Measurements from ENCODE around the gene MYBL2.
A peak's percentile ranks its signal among the peaks of the same experiment; 100 is the strongest.

MYBL2 gene

GRCh38 chr20:43723186-43723585 is 56.3 kb downstream of the MYBL2 start:
- Mint-ChIP-seq H3K27me3 (ENCODE audit: low read depth) (no peaks in the 10 kb centered on the region), H3K4me3 (no peak overlapping the region), H3K9me3 (peaks cover 7% of the 10 kb centered on the region), H3K4me1 (ENCODE audit: low read depth) (peaks cover 31% of the 10 kb centered on the region), H3K27ac (no peak overlapping the region), H3K36me3 (ENCODE audit: low read depth) (peaks cover 12% of the 10 kb centered on the region)

GRCh38 chr20:43723735-43724134 is 56.8 kb downstream of the MYBL2 start:
- Mint-ChIP-seq H3K36me3 (ENCODE audit: low read depth) (peaks cover 12% of the 10 kb centered on the region), H3K27ac (no peak overlapping the region), H3K4me1 (ENCODE audit: low read depth) (peaks cover 32% of the 10 kb centered on the region), H3K27me3 (ENCODE audit: low read depth) (no peaks in the 10 kb centered on the region), H3K4me3 (no peak overlapping the region), H3K9me3 (peaks cover 12% of the 10 kb centered on the region)

GRCh38 chr20:43724383-43724782 is 57.5 kb downstream of the MYBL2 start:
- Mint-ChIP-seq H3K36me3 (ENCODE audit: low read depth) (peaks cover 6% of the 10 kb centered on the region), H3K27me3 (ENCODE audit: low read depth) (no peaks in the 10 kb centered on the region), H3K4me1 (ENCODE audit: low read depth) (peaks cover 37% of the 10 kb centered on the region), H3K4me3 (no peak overlapping the region), H3K27ac (no peak overlapping the region), H3K9me3 (peaks cover 18% of the 10 kb centered on the region)

GRCh38 chr20:43725666-43726065 is 58.8 kb downstream of the MYBL2 start:
- Mint-ChIP-seq H3K27me3 (ENCODE audit: low read depth) (no peaks in the 10 kb centered on the region), H3K9me3 (peaks cover 14% of the 10 kb centered on the region), H3K36me3 (ENCODE audit: low read depth) (no peaks in the 10 kb centered on the region), H3K4me1 (ENCODE audit: low read depth) (peaks cover 32% of the 10 kb centered on the region), H3K4me3 (no peak overlapping the region), H3K27ac (no peak overlapping the region)

GRCh38 chr20:43726333-43726732 is 59.4 kb downstream of the MYBL2 start:
- no peak overlapping the region for H3K27ac Mint-ChIP-seq
- H3K4me1 Mint-ChIP-seq (ENCODE audit: low read depth) = peaks cover 28% of the 10 kb centered on the region
- no peak overlapping the region for H3K4me3 Mint-ChIP-seq
- H3K27me3 Mint-ChIP-seq (ENCODE audit: low read depth) = no peaks in the 10 kb centered on the region
- peaks cover 14% of the 10 kb centered on the region for H3K9me3 Mint-ChIP-seq
- no peaks in the 10 kb centered on the region for H3K36me3 Mint-ChIP-seq (ENCODE audit: low read depth)

- H3K4me3 Mint-ChIP-seq = no peak within 1 kb of the TSS
- H3K9me3 Mint-ChIP-seq = peaks cover 14% of the 10 kb centered on the region
- no peaks in the 10 kb centered on the region for H3K27me3 Mint-ChIP-seq (ENCODE audit: low read depth)
- H3K4me1 Mint-ChIP-seq (ENCODE audit: low read depth) = peaks cover 28% of the 10 kb centered on the region
- H3K27ac Mint-ChIP-seq = no peak within 1 kb of the TSS
- H3K36me3 Mint-ChIP-seq (ENCODE audit: low read depth) = no peaks in the 10 kb centered on the region
These were observed 60.0 kb downstream of the MYBL2 start, which contains the start of gene GTSF1L for GRCh38 chr20:43726811-43727338. GTSF1L (minus strand) TSS chr20:43727002; CDS start chr20:43726694, 308 bp downstream.

- Mint-ChIP-seq H3K27ac (no peak overlapping the region), H3K4me3 (no peak overlapping the region)
These were observed 61.2 kb downstream of the MYBL2 start for GRCh38 chr20:43727980-43728590.

GRCh38 chr20:43728686-43729255 is 61.9 kb downstream of the MYBL2 start:
- Mint-ChIP-seq H3K27ac (no peak overlapping the region), H3K27me3 (ENCODE audit: low read depth) (no peaks in the 10 kb centered on the region), H3K36me3 (ENCODE audit: low read depth) (no peaks in the 10 kb centered on the region), H3K9me3 (peaks cover 14% of the 10 kb centered on the region), H3K4me3 (no peak overlapping the region), H3K4me1 (ENCODE audit: low read depth) (peaks cover 28% of the 10 kb centered on the region)

More at GRCh38 chr20:43727980-43728590, 61.2 kb downstream of the MYBL2 start:
- Mint-ChIP-seq H3K4me1 (ENCODE audit: low read depth) (peaks cover 25% of the 10 kb centered on the region), H3K36me3 (ENCODE audit: low read depth) (no peaks in the 10 kb centered on the region), H3K27me3 (ENCODE audit: low read depth) (no peaks in the 10 kb centered on the region), H3K9me3 (peaks cover 14% of the 10 kb centered on the region)

- Mint-ChIP-seq H3K27me3 (ENCODE audit: low read depth) (no peaks in the 10 kb centered on the region), H3K4me1 (ENCODE audit: low read depth) (peaks cover 27% of the 10 kb centered on the region), H3K4me3 (no peak overlapping the region), H3K36me3 (ENCODE audit: low read depth) (no peaks in the 10 kb centered on the region), H3K27ac (no peak overlapping the region), H3K9me3 (peaks cover 14% of the 10 kb centered on the region)
These were observed 64.6 kb downstream of the MYBL2 start for GRCh38 chr20:43731469-43731868.

GRCh38 chr20:43731927-43732326 is 65.0 kb downstream of the MYBL2 start:
- Mint-ChIP-seq H3K4me1 (ENCODE audit: low read depth) (peaks cover 30% of the 10 kb centered on the region), H3K27ac (no peak overlapping the region), H3K4me3 (no peak overlapping the region), H3K36me3 (ENCODE audit: low read depth) (no peaks in the 10 kb centered on the region), H3K27me3 (ENCODE audit: low read depth) (no peaks in the 10 kb centered on the region), H3K9me3 (peaks cover 14% of the 10 kb centered on the region)

GRCh38 chr20:43736588-43737158 is 69.8 kb downstream of the MYBL2 start:
- Mint-ChIP-seq H3K9me3 (no peaks in the 10 kb centered on the region), H3K27me3 (ENCODE audit: low read depth) (no peaks in the 10 kb centered on the region), H3K4me1 (ENCODE audit: low read depth) (peaks cover 28% of the 10 kb centered on the region), H3K36me3 (ENCODE audit: low read depth) (no peaks in the 10 kb centered on the region), H3K4me3 (no peak overlapping the region), H3K27ac (peak overlapping the region; percentile 64)

GRCh38 chr20:43737925-43738324 is 71.0 kb downstream of the MYBL2 start:
- H3K27ac Mint-ChIP-seq = peak overlapping the region; percentile 58
- H3K4me1 Mint-ChIP-seq (ENCODE audit: low read depth) = peaks cover 24% of the 10 kb centered on the region

GRCh38 chr20:43739148-43739749 is 72.3 kb downstream of the MYBL2 start:
- no peaks in the 10 kb centered on the region for H3K27me3 Mint-ChIP-seq (ENCODE audit: low read depth)
- no peak overlapping the region for H3K4me3 Mint-ChIP-seq
- H3K36me3 Mint-ChIP-seq (ENCODE audit: low read depth) = no peaks in the 10 kb centered on the region
- H3K4me1 Mint-ChIP-seq (ENCODE audit: low read depth) = peaks cover 14% of the 10 kb centered on the region
- no peak overlapping the region for H3K27ac Mint-ChIP-seq
- H3K9me3 Mint-ChIP-seq = no peaks in the 10 kb centered on the region

More at GRCh38 chr20:43737925-43738324, 71.0 kb downstream of the MYBL2 start:
- Mint-ChIP-seq H3K4me3 (no peak overlapping the region), H3K9me3 (no peaks in the 10 kb centered on the region), H3K36me3 (ENCODE audit: low read depth) (no peaks in the 10 kb centered on the region), H3K27me3 (ENCODE audit: low read depth) (no peaks in the 10 kb centered on the region)

- no peaks in the 10 kb centered on the region for H3K36me3 Mint-ChIP-seq (ENCODE audit: low read depth)
These were observed 73.7 kb downstream of the MYBL2 start for GRCh38 chr20:43740642-43741041.

More at GRCh38 chr20:43740642-43741041, 73.7 kb downstream of the MYBL2 start:
- Mint-ChIP-seq H3K4me3 (no peak overlapping the region), H3K9me3 (no peaks in the 10 kb centered on the region), H3K4me1 (ENCODE audit: low read depth) (peaks cover 14% of the 10 kb centered on the region), H3K27me3 (ENCODE audit: low read depth) (no peaks in the 10 kb centered on the region), H3K27ac (no peak overlapping the region)

All from T-helper 1 cell treated with Interleukin-12 subunit alpha and Interleukin-12 subunit beta and Interleukin-4 antibody, amounts not matched to agents 30 μg/mL and 1 μg/mL, for 36 hours (primary cell).